ENCODE results near the gene SLIT3.

DNA sequence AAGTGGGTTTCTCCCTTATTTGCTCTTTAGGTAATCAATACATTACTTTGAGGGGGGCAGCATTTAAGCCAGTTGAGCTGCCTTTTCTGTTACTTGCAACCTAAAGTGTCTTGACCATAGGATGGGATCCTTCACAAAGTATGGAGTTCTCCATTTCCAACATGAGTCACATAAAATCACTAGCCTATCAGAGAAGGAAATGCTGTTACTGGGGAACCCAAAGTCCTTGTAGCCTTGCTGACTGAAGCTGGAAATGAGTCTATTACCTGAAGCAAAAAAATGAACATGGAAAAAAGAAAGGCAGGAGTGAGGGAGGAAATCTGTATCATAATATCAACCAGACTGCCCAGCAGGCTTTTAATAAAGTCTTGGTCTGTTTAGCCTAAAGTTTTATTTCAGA, 42.8 kb upstream of the SLIT3 start:
- TF ChIP-seq POLR2AphosphoS5 (IDR thresholded peaks at IDR 0.05; ENCODE audit: low read depth, low read length) (no peak), POLR2A (IDR thresholded peaks at IDR 0.05; ENCODE audit: low read depth, low read length) (no peak)

Measured in GM12891 (cell line).